DMS153 treated with DMSO at 0.1 percent for 48 hours (cell line): ENCODE results near the gene SMARCD2.
A peak's percentile ranks its signal among the peaks of the same experiment; 100 is the strongest.
"Not testable (repeated sequence)": the region's sequence is repeated elsewhere in the genome, so short reads cannot be mapped to it uniquely, and the experiment has no call there.

Source experiments
- DNase-seq: peaks from one replicate; lab custom pipeline; 2025; ENCODE audit not compliant: unreplicated experiment; lab: John Stamatoyannopoulos, UW

The SMARCD2 gene

DNA sequence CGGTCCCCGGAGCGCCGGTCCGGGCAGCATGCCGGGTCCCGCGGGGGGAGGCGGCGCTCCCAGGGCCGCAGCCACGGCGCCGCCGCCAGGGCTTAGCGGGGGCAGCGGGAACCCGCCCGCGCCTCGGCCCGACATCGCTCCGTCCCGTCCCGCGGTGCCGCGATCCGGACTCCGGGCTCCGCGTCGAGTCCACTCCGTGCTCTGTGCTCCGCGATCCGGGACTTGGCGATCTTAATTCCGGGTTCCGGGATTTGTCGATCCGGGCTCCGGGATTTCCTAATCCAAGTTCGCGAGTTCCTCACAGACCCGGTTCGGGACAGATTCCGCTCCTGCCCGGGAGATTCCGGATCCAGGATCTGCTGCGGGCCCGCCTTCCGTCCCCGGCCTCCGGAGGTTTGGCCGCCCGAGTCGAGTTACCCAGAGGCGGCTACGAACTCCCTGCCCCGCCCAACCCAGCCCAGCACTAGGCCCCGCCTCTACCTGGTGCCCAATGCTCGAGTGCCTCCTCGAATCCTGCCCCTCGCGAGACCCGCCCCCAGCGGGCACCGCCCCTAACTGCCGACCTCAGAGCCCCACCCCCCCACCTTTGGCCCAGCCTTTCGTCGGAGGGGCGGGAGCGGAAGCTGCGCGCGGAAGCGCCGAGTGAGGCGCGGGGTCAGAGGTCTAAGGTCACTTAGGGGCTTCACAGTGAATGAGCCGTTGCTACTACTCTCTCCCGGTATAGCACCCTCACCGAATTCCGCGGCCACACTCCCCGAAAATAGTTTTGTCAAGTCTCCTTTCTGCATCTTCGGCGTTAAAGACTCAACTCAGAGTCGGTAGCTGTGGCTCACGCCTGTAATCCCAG is at the start of gene SMARCD2:
SMARCD2 (minus strand) TSS at position 146 of the 847 bp plus-strand sequence; CDS start at position 135, 11 bp downstream.
- peak; percentile 99 for DNase-seq

DNA sequence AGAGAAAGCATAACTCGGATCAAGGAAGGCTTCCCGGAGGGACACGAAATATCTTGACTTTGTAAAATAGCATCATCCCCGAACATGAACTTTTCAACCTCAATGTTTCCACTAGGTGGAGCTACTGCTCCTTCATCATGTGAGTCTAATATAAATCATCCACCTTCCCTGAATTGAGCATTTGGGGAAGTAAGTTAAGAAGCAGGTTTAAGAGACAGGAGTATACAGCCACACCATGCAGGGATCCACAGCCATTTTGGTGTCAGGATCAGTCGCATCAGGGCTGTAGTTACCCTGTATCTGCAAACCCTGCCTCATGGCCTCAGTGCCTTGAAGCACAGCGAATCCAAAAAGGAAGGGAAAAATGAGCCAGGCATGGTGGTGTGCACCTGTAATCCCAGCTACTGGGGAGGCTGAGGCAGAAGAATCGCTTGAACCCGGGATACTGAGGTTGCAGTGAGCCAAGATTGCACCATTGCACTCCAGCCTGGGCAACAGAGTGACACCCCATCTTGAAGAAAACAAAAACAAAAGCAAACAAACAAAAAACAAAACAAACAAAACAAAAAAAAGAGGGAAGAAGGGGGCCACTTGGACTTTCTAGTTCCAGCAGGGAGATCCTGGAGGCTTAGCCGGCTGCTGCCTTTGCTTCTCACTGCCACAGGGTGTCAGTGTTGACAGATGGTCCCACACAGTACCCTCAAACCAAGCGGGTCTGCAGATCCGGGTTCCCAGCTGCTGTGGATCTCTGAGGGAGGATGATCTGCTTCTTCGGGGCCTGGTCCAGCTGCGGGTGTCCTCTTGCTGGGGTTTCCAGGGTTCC is 46.8 kb upstream of the SMARCD2 start:
- peak; percentile 18 for DNase-seq

DNA sequence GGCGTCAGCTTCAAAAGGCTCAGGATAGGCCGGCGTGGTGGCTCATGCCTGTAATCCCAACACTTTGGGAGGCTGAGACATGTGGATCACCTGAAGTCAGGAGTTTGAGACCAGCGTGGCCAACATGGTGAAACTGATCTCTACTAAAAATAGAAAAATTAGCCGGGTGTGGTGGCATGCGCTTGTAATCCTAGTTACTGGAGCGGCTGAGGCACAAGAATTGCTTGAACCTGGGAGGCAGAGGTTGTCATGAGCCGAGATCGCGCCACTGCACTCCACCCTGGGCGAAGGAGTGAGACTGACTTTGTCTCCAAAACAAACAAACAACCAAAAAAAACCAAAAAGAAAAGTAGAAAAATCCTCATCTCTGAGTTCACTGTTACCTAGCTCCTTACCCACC is 42.6 kb upstream of the SMARCD2 start:
- not testable (repeated sequence) for DNase-seq

DNA sequence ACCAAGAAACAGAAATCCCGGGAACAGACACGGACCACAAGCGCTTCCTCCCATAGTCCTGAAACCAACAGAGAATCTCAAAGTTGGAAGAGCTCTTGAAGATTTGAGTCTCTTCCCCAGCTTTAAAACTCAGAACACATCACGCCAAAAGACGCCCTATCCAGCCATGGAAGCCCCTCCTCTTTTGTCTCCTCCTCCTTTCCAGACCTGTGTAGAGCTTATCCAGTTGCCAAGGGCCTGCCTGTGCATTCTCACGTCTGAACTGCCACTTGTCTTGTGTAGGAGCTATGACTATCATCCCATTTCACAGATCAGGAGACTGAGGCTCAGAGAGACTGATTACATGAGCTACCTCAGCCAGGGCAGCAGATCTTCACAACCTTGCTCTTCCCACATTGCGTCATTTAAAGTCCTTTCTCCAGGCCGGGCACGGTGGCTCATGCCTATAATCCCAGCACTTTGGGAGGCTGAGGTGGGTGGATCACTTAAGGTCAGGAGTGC is 40.2 kb upstream of the SMARCD2 start:
- DNase-seq = not testable (repeated sequence)

DNA sequence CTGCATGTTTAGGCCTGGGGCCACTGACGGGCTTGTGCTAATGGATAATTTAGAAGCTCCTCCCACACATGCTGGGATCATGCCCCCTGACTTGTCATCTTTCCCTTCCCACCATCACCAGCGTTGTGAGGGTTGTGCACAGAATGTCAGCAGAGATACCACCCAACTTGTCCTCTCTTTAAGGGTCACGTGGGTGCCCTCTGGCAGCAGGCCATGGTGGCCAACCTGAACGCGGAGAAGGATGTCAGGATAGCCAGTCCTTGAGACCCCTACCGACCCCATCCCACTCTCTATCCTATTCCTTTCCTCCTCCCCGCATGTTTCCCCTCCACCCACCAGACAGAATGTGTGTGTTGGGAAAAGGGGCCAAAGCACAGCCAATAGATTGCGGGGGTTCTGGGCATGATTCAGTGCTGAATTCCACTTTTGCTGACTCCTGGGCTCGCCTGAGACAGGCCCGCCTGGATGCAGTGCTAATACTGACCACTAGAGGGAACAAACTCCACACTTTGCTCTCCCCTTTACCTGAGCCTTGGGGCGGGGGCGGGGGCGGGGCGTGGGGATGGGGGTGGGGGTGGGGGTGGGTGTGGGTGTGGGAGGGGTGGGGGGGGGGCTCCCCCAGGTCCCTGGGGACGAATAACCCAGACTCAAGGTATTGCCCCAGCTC is 39.6 kb upstream of the SMARCD2 start, which contains the start of gene GH2:
GH2 (minus strand) TSS at position 10 of the 667 bp plus-strand sequence. CDS start 143 bp downstream, outside the sequence.
- peak; percentile 47 for DNase-seq

DNA sequence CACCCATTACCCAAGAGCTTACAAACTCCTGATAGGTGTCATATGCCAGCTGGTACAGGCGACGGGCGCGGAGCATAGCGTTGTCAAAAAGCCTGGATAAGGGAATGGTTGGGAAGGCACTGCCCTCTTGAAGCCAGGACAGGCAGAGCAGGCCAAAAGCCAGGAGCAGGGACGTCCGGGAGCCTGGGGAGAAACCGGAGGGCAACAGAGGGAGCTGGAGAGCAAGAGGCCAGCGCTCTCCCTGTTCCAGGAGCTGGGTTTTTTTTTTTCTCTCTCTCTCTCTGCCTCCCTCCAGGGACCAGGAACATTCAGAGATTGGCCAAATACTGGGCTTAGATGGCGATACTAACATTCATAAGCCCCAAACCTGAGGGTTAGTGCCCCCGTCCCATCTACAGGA is 38.9 kb upstream of the SMARCD2 start:
- DNase-seq = not testable (repeated sequence)

DNA sequence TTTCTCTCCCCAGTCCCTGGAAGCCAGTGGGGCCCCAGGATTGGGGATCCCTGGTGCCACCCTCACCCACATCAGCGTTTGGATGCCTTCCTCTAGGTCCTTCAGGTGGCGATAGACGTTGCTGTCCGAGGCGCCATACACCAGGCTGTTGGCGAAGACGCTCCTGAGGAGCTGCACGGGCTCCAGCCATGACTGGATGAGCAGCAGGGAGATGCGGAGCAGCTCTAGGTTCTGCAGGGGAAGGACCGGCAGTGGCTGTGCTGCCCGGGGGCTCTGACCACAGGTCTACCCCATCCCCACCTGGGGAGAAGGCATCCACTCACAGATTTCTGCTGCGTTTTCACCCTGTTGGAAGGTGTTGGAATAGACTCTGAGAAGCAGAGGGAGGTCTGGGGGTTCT is 38.2 kb upstream of the SMARCD2 start:
- no peak for DNase-seq

DNA sequence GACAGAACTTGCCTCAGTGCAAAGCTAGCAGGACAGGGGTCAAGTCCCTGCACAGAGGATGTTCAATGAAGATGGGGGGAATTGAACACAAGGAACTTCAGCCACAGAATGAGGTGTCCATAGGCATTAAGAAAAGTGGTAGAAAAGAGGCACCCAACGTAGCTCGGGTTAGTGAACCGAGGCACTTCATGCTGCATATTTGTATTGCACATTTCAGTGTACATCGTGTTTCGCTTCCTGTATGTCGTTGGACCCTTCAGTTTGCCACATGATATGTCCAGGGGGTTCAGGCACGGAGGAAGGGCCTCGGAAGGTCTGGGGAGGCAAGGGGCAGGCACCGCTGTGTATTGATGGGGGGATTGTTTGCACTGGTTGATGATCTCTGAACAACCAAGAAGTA is 35.9 kb upstream of the SMARCD2 start:
- not testable (repeated sequence) for DNase-seq

DNA sequence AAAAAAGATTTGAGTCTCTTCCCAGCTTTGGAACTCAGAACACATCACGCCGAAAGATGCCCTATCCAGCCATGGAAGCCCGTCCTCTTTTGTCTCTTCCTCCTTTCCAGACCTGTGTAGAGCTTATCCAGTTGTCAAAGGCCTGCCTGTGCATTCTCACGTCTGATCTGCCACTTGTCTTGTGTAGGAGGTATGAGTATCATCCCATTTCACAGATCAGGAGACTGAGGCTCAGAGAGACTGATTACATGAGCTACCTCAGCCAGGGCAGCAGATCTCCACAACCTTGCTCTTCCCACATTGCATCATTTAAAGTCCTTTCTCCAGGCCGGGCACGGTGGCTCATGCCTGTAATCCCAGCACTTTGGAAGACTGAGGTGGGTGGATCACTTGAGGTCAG is 32.2 kb upstream of the SMARCD2 start:
- DNase-seq = not testable (repeated sequence)

DNA sequence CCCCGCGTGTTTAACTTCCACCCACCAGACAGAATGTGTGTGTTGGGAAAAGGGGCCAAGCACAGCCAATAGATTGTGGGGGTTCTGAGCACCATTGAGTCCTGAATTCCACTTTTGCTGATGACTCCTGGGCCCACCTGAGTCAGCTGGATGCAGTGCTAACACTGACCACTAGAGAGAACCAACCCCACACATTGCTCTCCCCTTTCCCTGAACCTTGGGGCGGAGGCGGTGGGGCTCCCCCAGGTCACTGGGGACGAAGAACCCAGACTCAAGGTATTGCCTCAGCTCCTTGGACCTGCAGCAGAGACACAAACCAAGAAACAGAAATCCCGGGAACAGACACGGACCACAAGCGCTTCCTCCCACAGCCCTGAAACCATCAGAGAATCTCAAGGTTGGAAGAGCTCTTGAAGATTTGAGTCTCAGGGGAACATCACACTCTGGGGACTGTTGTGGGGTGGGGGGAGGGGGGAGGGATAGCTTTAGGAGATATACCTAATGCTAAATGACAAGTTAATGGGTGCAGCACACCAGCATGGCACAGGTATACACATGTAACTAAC is 31.7 kb upstream of the SMARCD2 start:
- not testable (repeated sequence) for DNase-seq

DNA sequence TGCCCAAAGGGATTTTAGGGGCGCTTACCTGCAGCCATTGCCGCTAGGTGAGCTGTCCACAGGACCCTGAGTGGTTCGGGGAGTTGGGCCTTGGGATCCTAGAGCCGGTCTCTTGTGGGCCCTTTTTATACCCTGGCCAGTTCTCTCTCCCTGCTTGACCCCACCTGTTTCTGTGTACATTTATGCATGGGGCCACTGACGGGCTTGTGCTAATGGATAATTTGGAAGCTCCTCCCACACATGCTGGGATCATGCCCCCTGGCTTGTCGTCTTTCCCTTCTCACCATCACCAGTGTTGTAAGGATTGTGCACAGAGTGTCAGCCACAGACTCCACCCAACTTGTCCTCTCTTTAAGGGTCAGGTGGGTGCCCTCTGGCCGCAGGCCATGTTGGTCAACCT is 31.1 kb upstream of the SMARCD2 start, which contains the start of gene CSH2:
CSH2 (minus strand) TSS at position 101 of the 400 bp plus-strand sequence; CDS start at position 38, 63 bp downstream.
- DNase-seq = not testable (repeated sequence)

DNA sequence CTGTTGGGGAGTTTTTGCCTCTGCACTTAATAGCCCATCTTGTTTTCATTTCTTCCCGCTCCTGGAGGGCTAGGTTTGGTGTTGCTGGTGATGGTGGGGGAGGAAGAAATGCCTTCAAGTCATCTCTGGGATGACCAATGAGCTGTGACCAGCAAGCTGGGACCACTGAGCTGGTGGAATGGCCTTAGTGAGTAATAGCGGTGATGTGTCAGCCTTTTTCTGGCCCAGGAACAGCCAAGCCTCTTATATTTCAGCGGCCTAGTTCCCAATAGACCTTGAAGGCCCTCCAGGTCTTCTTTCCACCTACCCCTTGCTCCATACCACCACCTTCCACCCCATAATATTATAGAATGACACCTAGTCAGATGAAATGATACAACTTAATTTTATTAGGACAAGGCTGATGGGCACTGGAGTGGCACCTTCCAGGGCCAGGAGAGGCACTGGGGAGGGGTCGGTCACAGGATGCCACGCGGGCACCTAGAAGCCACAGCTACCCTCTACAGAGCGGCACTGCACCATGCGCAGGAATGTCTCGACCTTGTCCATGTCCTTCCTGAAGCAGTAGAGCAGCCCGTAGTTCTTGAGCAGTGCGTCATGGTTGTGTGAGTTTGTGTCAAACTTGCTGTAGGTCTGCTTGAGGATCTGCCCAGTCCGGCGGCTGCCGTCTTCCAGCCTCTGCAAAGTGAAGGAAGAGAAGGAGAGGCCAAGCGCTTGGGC is 29.3 kb upstream of the SMARCD2 start:
- DNase-seq = not testable (repeated sequence)

DNA sequence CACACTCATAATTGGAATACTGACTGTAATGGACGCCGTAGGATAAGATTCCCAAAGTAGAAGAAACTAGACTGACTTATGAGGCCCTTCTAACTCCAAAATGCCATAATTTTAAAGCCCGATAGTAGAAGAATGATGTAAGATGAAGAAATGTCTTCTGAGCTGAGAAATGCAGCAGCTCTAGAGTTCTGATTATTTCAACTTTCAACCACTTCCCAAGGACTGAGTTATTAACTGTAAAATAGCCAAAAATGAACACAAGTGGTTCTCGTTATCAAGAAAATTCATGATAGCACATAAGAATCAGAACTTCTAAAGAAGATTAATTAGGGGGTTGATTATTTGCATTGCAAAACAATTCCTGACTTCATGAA is 27.8 kb upstream of the SMARCD2 start:
- not testable (repeated sequence) for DNase-seq

DNA sequence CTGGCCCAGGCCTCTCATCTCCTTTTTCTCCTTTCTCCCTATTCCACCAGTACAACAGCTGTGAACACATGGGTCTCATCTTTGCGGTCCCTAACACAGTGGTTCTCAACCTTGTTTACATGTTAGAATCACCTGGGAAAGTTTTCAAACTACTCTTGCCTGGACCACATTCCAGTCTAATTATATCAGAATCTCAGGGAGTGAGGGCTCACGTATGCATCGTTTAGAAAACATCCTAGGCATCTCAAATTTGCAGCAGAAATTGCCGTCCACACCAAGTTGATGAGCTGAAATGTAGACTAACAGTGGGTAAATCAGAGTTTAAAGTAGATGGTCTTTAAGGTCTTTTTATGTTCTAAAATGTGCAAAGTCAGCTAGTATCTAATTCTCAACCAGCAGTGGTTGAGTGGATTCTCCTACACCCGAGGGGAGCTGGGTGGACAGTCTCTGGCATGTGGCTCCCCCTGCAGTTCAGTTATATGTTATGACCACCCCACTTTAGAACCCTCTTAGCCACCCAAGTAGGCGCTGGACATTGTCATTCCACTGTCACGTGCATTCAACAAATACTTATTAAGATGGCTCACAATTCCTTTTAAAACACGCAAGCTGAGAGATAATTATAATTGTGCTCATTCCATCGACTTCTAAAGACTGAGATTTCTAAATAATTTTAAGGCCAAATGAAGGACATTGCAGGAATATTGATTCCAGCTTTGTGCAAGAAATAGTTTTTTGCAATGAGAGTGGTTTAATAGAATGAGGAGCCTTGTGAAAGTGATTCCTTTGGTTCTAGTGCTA is 27.2 kb upstream of the SMARCD2 start:
- DNase-seq = not testable (repeated sequence)

DNA sequence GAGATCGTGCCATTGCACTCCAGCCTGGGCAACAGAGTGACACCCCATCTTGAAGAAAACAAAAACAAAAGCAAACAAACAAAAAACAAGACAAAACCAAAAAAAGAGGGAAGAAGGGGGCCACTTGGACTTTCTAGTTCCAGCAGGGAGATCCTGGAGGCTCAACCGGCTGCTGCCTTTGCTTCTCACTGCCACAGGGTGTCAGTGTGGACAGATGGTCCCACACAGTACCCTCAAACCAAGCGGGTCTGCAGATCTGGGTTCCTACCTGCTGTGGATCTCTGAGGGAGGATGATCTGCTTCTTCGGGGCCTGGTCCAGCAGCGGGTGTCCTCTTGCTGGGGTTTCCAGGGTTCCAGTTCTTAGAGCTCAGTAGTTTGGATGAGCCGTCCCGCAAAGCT is 24.1 kb upstream of the SMARCD2 start:
- not testable (repeated sequence) for DNase-seq

DNA sequence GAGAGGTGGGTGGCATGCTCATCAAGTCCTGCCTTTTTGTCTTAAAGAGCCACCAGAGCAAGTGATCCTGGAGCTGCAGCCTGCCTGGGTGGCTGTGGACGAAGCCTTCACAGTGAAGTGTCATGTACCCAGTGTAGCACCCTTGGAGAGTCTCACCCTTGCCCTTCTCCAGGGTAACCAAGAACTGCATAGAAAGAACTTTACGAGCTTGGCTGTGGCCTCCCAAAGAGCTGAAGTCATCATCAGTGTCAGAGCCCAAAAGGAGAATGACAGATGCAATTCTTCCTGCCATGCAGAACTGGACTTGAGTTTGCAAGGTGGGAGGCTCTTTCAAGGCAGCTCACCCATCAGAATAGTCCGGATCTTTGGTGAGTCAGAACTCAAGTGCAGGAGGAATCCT is 16.8 kb upstream of the SMARCD2 start:
- no peak for DNase-seq

DNA sequence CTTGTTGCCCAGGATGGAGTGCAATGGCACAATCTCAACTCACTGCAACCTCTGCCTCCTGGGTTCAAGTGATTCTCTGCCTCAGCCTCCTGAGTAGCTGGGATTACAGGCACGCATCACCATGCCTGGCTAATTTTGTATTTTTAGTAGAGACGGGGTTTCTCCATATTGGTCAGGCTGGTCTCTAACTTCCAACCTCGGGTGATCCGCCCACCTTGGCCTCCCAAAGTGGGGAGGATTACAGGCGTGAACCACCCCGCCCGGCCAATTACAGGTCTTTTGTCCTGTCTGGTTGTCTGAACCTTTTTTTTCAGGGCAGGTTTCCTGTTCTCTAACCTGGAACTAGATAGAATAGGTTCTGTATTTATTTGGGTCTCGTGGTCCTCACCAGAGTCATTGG is 13.9 kb upstream of the SMARCD2 start:
- DNase-seq = not testable (repeated sequence)

DNA sequence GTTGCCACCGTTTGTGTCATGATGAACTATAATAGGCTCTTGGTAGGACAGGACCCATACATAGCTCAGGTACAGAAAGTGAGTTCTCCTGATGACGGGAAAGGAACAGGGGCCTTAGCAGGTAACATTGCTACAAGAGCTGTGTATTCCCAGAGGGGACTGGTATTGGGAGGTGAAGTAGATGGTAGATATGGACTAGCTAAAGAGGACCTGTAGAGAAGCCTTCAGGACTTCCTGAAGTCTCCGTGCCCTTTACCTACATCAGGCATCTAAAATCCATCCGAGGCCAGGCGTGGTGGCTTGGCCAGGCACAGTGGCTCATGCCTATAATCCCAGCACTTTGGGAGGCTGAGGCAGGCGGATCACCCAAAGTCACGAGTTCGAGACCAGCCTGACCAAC is 12.7 kb upstream of the SMARCD2 start:
- no peak for DNase-seq

DNA sequence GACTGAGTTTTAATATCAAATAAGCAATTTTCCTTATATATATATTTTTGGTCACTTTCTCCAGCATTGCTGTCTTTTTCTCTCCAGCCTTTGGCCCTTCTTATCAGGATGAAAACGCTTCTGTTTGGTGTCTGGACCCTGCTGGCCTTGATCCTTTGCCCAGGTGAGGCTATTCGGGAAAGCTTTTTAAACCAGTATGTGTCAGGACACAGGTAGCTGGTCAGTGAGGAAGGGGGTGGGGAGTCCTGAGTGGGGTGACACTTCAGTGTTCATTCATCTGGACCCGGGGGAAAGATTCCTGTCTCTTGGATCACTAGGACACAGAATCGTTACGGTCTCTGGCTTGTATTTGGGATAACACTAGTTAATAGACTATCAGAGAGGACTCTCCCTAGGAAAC is 12.2 kb upstream of the SMARCD2 start:
- no peak for DNase-seq
